AG08396 (cell line): ENCODE results near the gene SLC6A18.
"Not testable (repeated sequence)": the region's sequence is repeated elsewhere in the genome, so short reads cannot be mapped to it uniquely, and the experiment has no call there.

ENCODE experiments used
- DNase-seq: peaks from one replicate; pipeline ENCODE4 v3.0.0; 2012; ENCODE audit warnings: low spot score, mixed read lengths

Gene SLC6A18

DNA sequence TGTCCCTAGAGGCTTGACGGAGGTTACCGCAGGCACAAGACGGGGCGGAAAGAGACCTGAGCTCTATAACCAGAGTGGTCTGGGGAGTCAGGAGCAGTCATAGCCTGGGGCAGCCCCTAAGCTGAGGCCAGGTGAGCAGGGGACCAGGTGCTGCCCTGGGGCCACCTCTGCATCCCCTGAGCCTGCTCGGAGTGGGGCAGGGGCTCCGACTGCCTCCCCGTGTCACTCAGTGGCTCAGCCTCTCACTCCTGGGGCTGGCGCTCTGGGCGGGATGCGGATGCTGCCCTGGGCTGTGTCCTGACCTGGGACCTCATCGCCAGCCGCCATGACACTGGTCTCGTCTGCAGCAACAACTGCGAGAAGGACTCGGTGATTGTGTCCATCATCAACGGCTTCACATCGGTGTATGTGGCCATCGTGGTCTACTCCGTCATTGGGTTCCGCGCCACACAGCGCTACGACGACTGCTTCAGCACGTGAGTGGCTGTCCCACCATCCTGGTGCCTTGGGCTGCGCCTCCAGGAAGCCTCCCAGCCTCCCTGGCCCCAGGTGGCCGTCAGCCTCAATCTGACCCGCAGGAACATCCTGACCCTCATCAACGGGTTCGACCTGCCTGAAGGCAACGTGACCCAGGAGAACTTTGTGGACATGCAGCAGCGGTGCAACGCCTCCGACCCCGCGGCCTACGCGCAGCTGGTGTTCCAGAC, 8.8 kb upstream of the SLC6A18 start:
- DNase-seq, result no peak

DNA sequence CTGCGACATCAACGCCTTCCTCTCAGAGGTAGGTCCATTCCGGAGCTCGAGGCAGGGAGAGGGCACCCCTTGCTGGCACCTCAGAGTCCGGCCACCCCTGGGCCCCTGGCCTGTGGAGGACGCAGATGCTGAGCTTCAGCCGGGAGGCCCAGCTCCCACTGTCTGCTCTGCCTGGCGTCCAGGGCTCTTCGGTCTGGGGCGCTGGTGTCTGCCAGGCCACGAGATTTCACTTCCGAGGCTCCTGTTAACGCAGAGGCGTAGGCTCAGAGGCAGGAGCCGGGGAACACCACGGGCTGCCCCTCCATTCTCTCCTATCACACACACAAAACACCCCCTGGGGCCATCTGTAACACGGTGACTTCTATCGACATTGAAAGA, 8.3 kb upstream of the SLC6A18 start:
- no peak for DNase-seq

DNA sequence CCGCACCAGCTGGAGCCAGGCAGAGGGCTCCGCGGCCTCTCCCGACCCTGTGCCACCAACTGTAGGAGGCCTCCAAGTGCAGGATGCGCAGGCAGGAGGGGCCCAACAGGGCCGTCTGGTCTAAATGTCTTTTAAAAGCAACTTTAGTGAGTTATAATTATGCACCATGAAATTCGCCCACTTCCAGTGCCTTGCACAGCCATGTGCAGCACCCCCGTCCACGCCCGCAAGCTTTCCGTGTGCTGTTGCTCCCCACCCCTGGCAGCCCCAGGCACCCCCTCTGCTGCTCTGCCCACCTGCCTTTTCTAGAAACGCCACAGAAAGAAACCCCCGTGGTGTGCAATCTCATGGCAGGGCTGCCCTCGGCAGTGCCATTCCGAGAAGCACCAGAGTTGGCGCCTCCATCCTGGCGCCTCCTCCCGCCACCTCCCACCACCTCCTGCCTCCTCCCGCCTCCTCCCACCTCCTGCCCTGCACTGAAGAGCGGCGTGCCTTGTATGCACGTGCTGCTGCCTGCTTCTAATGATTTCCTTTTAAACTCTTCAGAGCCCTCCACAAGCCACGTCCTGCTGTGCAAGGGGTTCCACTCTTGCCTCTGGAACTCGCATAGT, 7.5 kb upstream of the SLC6A18 start:
- DNase-seq, result no peak

DNA sequence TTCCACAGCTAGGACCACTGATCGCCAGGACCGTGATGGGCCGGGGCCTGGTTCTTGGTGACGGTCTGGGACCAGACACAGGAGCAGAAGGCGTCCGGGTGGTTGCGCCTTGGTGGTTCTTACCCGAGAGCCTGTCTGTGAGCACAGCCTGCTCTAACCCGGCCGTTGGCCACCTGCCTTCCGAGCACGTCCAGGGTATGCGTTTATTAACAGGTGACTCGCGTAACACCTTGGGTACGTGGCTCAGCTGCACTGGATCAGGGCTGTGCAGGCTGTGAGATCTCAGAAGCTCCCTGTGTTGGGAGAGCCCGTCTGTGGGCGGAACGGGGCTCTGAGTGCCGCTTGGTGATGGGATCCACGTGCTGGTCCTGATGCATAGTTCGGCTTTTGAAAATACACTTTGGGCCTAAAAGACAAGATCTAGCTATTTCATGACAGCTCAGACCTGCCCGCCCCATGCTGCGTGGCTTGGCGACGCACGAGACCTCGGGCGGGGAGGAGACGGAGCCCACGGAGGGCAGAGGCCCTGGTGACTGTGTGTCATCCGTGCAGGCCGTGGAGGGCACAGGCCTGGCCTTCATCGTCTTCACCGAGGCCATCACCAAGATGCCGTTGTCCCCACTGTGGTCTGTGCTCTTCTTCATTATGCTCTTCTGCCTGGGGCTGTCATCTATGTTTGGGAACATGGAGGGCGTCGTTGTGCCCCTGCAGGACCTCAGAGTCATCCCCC, 6.7 kb upstream of the SLC6A18 start:
- DNase-seq, result no peak

DNA sequence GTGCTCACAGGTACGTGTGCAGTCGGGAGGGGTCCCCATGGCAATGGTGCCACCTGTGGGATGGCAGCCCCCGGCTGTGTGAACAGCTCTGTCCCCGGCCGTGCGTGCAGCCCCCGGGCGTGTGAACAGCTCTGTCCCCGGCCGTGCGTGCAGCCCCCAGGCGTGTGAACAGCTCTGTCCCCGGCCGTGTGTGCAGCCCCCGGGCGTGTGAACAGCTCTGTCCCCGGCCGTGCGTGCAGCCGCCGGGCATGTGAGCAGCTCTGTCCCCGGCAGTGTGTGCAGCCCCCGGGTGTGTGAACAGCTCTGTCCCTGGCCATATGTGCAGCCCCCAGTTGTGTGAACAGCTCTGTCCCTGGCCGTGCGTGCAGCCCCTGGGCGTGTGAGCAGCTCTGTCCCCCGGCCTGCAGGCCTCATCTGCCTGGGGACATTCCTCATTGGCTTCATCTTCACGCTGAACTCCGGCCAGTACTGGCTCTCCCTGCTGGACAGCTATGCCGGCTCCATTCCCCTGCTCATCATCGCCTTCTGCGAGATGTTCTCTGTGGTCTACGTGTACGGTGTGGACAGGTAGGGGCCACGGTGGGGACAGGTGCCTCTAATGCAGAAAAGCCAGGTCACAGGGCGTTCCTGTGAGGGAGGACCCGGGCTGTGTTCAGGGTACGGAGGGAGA, 5.9 kb upstream of the SLC6A18 start:
- no peak for DNase-seq

DNA sequence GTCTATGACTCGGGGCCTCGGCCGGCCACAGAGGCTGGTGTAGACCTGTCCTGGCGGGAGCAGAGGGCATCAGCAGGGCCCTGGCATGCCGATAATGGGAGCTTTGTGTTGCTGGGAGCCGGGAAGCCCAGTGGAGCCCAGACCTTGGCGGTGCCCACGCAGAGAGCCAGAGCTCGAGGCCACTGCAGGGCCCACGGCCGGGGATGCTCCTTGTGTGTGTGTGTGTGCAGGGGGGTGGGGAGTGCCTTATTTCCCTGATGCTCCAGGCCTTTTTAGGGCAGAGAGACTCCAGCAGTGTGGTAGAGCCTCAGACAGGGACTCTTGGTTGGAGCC, 5.4 kb upstream of the SLC6A18 start:
- no peak for DNase-seq

DNA sequence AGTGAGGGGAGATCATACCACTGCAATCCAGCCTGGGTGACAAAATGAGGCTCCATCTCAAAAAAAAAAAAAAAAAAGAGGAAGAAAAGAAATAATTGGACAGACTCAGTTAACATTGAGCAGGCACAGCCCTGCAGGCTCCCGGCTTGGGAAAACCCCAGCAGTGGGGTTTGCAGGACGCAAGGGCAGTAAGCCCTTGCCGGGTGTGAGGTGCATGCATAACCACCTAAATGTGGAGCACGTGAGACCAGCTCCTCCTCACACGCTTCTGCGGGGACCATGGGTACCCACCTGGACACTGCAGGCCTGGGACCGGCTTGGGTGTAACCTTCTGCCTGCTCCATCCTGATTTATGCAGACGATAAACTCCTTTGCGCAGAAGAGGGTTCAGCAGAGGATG, 4.8 kb upstream of the SLC6A18 start:
- DNase-seq, result no peak

DNA sequence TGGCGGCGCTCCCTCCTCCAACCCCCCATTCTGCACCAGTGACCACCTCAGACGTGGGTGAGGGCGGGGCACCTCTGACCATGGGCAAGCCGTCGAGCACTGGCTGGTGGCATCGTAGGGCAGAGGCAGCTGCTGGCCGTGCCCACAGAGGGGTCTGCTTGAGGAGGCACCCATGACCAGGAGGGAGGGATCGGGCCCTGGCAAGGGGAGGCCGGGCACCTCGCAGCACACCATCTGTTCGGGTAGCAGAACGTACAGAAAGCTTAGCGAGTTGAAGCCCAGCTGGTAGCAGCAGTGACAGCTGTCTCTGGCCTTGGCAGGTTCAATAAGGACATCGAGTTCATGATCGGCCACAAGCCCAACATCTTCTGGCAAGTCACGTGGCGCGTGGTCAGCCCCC, 4.3 kb upstream of the SLC6A18 start:
- no peak for DNase-seq

DNA sequence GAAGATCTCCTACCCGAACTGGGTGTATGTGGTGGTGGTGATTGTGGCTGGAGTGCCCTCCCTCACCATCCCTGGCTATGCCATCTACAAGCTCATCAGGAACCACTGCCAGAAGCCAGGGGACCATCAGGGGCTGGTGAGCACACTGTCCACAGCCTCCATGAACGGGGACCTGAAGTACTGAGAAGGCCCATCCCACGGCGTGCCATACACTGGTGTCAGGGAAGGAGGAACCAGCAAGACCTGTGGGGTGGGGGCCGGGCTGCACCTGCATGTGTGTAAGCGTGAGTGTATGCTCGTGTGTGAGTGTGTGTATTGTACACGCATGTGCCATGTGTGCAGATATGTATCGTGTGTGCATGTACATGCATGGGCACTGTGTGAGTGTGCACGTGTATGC, 3.5 kb upstream of the SLC6A18 start:
- DNase-seq, result no peak

DNA sequence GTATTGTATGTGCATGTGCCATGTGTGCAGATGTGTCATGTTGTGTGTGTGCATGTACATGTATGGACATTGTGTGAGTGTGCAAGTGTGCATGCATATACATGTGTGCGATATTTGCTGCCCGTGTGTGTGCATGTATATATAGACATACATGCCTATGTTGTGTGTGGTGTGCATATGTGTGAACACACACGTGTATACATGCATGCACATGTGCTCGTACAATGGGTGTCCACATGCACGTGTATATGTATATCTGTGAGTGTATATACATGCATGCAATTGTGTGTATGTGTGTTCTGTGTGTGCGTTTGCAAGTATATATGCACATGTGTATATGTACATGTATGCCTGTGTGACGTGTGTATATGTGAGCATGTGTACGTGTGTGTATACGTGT, 3.0 kb upstream of the SLC6A18 start:
- DNase-seq, result no peak

DNA sequence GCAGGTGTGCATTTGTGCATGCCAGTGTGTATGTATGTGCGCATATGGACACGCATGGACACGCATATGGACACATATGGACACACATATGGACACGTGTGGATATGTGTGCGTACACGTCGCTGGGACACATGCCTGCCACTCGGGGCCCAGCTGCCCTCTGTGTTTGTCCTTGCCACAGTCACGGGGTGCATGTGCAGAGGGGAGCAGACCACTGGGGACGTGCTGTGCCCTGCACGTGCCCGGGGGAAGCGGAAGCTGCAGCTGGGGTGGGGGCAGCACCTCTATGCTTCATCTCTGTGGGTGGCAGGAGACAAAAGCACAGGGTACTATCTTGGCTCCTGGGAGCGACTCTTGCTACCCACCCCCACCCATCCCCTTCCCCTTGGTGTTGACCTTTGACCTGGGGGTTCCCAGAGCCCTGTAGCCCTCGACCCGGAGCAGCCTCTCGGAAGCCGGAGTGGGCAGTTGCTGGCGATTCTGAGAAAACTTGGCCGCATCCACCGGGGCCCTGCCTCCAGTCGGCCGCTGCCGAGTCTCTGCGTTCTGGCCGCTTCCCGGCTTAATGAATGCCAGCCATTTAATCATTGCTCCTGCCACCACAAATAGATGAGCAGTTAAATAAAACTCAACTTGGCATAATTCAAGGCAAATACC, 2.4 kb upstream of the SLC6A18 start:
- no peak for DNase-seq

DNA sequence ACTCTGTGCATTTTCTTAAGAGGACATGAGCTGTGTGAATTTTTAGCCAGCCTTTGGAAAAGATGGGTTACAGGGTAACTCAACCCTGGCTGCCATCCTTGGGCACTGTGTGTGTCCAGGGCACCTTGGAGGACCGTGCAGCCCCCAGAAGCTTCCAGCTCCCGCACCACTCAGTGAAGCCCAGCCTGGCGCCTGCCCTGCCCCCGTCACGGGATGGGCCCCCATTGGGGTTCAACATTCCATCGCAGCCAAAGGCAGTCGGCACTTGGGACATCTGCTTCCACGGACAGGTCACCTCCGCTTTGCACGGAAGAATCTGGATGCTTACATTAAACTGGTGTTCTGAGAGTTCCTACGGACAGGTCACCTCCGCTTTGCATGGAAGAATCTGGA, 1.9 kb upstream of the SLC6A18 start:
- DNase-seq, result no peak

DNA sequence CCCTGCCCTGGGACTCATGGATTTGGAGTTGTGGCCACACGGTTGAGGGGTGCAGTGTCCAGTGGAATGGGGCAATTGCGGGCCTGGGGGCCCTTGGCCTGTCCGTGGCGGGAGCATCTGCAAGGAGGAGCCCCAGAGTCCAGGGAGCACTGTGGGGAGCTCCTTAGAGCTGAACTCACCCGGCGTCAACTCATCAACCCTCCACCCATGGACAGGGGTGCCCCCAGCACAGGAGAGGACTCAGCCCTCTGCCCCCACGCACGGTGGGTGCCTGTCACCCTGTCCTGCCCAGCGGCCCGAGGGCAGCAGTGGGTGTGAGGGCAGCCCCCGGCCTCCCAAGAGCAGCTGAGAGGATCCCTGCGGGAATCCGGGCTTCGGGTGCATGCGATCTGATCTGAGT, 550 bp upstream of the SLC6A18 start:
- no peak for DNase-seq

DNA sequence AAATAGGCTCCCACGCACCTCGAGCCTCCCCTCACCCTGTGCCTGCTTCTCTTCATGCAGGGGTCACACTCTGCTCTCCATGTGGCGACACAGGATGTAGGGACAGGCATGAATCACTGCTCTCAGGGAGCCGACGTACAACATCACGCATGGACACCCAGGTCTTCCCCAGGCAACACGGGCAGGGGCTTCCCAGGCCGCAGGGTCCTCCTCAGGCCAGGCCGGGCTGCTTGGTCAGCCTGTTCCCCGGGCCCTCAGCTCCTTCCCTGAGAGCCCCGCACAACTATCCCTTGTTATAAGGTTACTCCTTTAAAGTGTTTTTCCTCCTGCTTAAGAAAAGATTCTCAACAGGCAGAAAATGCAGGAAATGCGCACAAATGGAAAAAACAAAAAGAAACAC, 1.1 kb downstream of the SLC6A18 start:
- no peak for DNase-seq

DNA sequence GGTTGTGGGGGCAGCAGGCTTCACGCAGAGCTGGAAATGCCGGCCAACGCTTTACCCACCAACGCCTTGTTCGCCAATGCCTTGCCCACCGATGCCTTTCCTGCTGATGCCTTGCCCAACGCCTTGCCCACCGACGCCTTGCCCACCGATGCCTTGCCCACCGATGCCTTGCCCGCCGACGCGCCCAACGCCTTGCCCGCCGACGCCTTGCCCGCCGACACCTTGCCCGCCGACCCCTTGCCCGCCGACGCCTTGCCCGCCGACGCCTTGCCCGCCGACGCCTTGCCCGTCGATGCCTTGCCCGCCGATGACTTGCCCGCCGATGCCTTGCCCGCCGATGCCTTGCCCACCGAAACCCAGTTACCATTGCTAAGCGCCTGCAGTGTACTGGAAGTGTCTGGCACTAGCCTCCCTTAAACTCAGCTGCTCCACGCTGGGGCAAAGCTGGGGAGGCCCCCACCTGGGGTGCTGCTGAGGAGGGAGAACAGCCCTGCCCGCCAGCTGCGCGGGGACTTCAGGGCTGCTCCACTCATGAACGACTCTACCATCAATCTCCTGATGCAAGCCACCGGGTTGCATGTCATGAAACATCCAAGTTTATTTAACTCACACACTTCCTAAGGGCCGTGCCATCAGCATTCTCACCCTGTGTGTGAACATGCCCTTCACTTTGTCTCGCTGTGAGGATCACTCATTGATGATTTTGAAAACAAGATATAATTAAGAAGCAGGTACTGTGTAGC, 1.8 kb downstream of the SLC6A18 start:
- DNase-seq, result no peak

DNA sequence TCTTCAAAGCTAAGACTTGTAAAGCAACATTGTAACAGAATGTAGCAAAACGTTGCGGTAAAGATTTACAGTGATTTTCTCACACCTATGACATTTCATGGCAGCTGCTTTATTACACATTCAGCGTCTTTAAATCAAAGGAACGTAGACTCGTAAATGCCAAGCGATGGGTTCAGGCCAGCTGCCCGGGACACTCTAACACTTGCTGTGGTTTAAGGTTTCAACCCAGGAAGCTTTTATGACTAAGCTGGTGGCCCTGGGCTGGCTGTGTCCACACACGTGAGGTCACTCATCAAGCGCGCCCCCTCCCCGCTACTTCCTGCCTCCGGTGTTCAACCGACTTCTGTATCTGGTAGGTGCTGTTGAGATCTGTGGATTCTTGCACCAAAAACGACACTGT, 2.5 kb downstream of the SLC6A18 start:
- no peak for DNase-seq

DNA sequence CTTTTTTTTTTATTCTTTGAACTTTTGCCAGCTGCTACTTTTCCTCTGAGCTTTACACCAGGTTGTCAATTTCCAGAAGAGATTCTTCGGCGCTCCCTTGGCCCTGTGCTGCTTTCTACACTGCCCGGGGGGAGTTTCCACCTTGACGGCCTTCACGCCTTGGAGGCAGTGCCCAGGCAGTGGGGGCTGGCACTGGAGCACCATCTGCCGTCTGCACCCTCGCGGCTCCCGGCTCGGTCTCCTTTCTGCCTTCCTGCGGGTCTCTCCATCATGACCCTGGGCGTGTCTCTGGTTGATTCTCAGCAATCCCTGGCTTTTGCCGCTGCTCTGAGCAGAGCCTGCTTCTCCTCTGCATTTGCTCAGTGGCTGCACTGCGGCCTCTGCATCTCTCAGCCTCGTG, 2.9 kb downstream of the SLC6A18 start:
- no peak for DNase-seq

DNA sequence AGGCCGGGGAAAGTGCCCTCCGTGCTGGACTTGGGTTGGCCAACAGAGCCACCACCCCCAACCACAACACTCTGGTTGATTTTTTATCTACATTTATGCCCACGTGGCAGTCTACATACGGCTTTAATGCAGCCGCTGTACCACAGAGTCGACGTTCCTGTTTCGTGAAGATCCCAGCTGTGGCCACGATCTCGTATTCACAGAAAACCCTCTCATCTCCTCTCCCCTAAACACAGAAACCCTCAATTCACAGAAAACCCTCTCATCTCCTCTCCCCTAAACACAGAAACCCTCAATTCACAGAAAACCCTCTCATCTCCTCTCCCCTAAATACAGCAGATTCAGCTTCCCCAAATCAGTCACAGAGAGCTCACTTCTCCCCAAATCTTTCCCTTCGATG, 3.8 kb downstream of the SLC6A18 start:
- not testable (repeated sequence) for DNase-seq

DNA sequence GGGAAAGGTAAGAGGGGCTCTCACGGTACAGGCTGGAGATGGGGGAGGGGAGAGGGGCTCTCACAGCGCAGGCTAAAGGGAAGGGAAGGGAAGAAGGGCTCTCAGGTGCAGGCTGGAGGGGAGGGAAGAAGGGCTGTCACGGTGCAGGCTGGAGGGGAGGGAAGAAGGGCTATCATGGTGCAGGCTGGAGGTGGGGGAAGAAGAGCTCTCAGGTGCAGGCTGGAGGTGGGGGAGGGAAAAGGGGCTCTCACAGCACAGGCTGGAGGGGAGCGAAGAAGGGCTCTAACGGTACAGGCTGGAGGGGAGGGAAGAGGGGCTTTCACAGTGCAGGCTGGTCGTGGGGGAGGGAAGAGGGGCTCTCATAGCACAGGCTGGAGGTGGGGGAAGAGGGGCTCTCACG, 4.6 kb downstream of the SLC6A18 start:
- DNase-seq, result no peak

DNA sequence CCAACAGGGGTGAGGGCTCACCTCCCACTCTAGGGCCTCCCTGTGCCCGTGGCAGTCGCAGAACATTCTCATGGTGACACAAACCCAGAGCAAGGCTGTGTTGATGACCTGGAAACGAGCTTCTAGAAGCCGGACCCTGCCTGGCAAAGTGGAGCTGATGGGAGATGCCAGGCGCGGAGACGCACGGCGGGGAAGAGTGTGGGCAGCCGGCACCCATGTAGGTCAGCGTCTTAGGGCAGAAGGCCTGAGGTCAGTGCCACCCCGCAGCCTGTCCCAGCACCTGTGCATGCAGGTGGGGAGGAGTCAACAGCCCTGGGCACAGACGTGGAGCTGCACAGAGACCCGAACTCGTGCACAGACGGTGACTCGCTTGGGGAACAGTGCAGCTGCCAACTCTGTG, 5.4 kb downstream of the SLC6A18 start:
- no peak for DNase-seq

DNA sequence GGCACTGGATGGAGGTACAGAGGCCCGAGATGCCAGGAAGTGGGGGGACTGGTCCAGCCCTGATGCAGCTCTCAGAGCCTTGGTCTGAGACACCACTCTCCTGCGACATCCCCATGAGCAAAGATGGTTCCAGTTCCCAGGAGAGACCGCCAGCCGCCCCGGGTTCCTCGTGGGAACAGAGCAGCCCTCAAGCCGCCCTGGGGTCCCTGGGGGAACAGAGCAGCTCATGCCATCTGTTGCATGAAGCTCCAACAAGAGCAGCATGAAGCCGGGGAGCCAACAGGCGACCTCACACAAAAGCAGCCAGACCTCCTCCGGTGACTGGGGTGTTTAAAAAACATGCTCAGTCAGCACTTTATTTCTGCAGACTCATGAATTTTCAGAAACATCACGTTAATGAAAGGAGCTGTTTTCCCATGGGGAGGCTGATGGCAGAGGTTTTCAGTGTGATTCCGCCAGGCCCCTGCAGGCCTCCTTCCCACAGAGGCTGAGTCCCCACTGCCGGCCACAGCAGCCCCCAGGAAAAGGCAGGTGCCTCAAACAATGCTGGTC, 6.2 kb downstream of the SLC6A18 start:
- DNase-seq, result no peak

DNA sequence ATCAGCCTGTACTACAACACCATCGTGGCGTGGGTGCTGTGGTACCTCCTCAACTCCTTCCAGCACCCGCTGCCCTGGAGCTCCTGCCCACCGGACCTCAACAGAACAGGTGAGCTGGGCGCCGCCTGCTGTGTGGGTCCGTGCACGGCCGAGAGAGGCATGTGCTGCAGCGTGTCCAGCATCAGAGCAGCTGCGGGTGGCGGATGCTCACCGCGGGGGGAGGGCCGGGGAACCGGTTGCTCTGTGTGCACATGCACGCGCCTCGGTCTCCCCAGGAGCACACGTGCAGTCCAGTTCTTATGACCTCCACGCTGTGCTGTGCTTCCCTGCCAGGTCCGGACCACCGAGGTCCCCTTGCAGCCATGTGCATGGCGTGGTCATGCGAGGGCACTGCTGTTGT, 7.6 kb downstream of the SLC6A18 start:
- DNase-seq, result no peak
